ENCODE measurements around the gene POLR1G.

- no peak for TF ChIP-seq CTCF (IDR thresholded peaks at IDR 0.05; ENCODE audit: low read length)
- no peak for TF ChIP-seq EZH2phosphoT487 (IDR thresholded peaks at IDR 0.05; ENCODE audit: low read length)
Measured at GRCh38 chr19:45408830-45409556, 2.5 kb downstream of the POLR1G start.
